GM19035 (cell line): Measurements from ENCODE around the gene SDF4.
"Not testable (repeated sequence)": the region's sequence is repeated elsewhere in the genome, so short reads cannot be mapped to it uniquely, and the experiment has no call there.

Source experiments
- ATAC-seq: cut with Tn5 transposase; IDR thresholded peaks from one replicate; pipeline ENCODE4 v1.9.1; 2021; ENCODE audit not compliant: unreplicated experiment

SDF4 gene

GRCh38 chr1:1199961-1200875 is 31.6 kb downstream of the SDF4 start:
- no peak for ATAC-seq

GRCh38 chr1:1199141-1199960 is 32.5 kb downstream of the SDF4 start:
- no peak for ATAC-seq

- ATAC-seq: no peak
Observed at GRCh38 chr1:1198423-1199140, 33.2 kb downstream of the SDF4 start.

GRCh38 chr1:1197551-1198422 is 34.0 kb downstream of the SDF4 start:
- no peak for ATAC-seq

GRCh38 chr1:1197188-1197500 is 34.7 kb downstream of the SDF4 start:
- no peak for ATAC-seq

- no peak for ATAC-seq
Observed at GRCh38 chr1:1196431-1197187, 35.2 kb downstream of the SDF4 start.

- not testable (repeated sequence) for ATAC-seq
Observed at GRCh38 chr1:1195726-1196125, 36.1 kb downstream of the SDF4 start.

GRCh38 chr1:1194723-1195122 is 37.1 kb downstream of the SDF4 start:
- no peak for ATAC-seq

GRCh38 chr1:1191734-1192133 is 40.1 kb downstream of the SDF4 start:
- no peak for ATAC-seq

GRCh38 chr1:1189111-1189510 is 42.7 kb downstream of the SDF4 start:
- ATAC-seq: no peak

GRCh38 chr1:1187938-1188337 is 43.9 kb downstream of the SDF4 start:
- ATAC-seq: no peak

- no peak for ATAC-seq
Observed at GRCh38 chr1:1185101-1185765, 46.6 kb downstream of the SDF4 start.

GRCh38 chr1:1183833-1184775 is 47.7 kb downstream of the SDF4 start:
- no peak for ATAC-seq

- no peak for ATAC-seq
Observed at GRCh38 chr1:1183221-1183747, 48.5 kb downstream of the SDF4 start.

GRCh38 chr1:1182491-1183220 is 49.1 kb downstream of the SDF4 start:
- ATAC-seq: no peak

- ATAC-seq: no peak
Observed at GRCh38 chr1:1181938-1182410, 49.8 kb downstream of the SDF4 start.
